ENCODE data around the gene OR51I2. TPM values are rescaled to one million over a fixed set of nuclear protein-coding genes. Genes with fewer than 3 reads are reported as not detected.

OR51I2 gene
- total RNA-seq, 2 experiments from 2014 or later = not detected

Other genes with a start within 250 kb of the OR51I2 start
- not detected in 2 replicates for gene OR51V1, start 248.6 kb upstream of the OR51I2 start, total RNA-seq (2014; rRNA removed; shearing (Covaris generic))
- not detected in 2 replicates for gene OR51V1, start 248.6 kb upstream of the OR51I2 start, total RNA-seq (2022)
- not detected in 2 replicates for gene HBB, start 222.3 kb upstream of the OR51I2 start, total RNA-seq (2014; rRNA removed; shearing (Covaris generic))
- gene HBB, start 222.3 kb upstream of the OR51I2 start, total RNA-seq (2022) = not detected in 2 replicates
- not detected in 2 replicates for gene HBD, start 214.8 kb upstream of the OR51I2 start, total RNA-seq (2014; rRNA removed; shearing (Covaris generic))
- not detected in 2 replicates for gene HBD, start 214.8 kb upstream of the OR51I2 start, total RNA-seq (2022)
- not detected in 2 replicates for gene HBG1, start 199.5 kb upstream of the OR51I2 start, total RNA-seq (2014; rRNA removed; shearing (Covaris generic))
- not detected in 2 replicates for gene HBG1, start 199.5 kb upstream of the OR51I2 start, total RNA-seq (2022)
- not detected in 2 replicates for gene HBG2, start 194.5 kb upstream of the OR51I2 start, total RNA-seq (2014; rRNA removed; shearing (Covaris generic))
- not detected in 2 replicates for gene HBG2, start 194.5 kb upstream of the OR51I2 start, total RNA-seq (2022)
- gene HBE1, start 179.4 kb upstream of the OR51I2 start, total RNA-seq (2014; rRNA removed; shearing (Covaris generic)) = not detected in 2 replicates
- not detected in 2 replicates for gene HBE1, start 179.4 kb upstream of the OR51I2 start, total RNA-seq (2022)
- gene OR51B4, start 147.4 kb upstream of the OR51I2 start, total RNA-seq (2014; rRNA removed; shearing (Covaris generic)) = not detected in 2 replicates
- not detected in 2 replicates for gene OR51B4, start 147.4 kb upstream of the OR51I2 start, total RNA-seq (2022)
- gene OR51B2, start 125.0 kb upstream of the OR51I2 start, total RNA-seq (2014; rRNA removed; shearing (Covaris generic)) = not detected in 2 replicates
- gene OR51B2, start 125.0 kb upstream of the OR51I2 start, total RNA-seq (2022) = not detected in 2 replicates
- 0.16 TPM in 1 of 2 replicates, not detected in the other for gene OR51B5, start 105.8 kb upstream of the OR51I2 start, total RNA-seq (2014; rRNA removed; shearing (Covaris generic))
- not detected in 2 replicates for gene OR51B5, start 105.8 kb upstream of the OR51I2 start, total RNA-seq (2022)
- gene OR51B6, start 97.8 kb upstream of the OR51I2 start, total RNA-seq (2014; rRNA removed; shearing (Covaris generic)) = not detected in 2 replicates
- gene OR51B6, start 97.8 kb upstream of the OR51I2 start, total RNA-seq (2022) = not detected in 2 replicates
- not detected in 2 replicates for gene OR51M1, start 65.5 kb upstream of the OR51I2 start, total RNA-seq (2014; rRNA removed; shearing (Covaris generic))
- gene OR51M1, start 65.5 kb upstream of the OR51I2 start, total RNA-seq (2022) = not detected in 2 replicates
- not detected in 2 replicates for gene OR51Q1, start 27.2 kb upstream of the OR51I2 start, total RNA-seq (2014; rRNA removed; shearing (Covaris generic))
- gene OR51Q1, start 27.2 kb upstream of the OR51I2 start, total RNA-seq (2022) = not detected in 2 replicates
- gene OR51I1, start 7.8 kb upstream of the OR51I2 start, total RNA-seq (2014; rRNA removed; shearing (Covaris generic)) = not detected in 2 replicates
- gene OR51I1, start 7.8 kb upstream of the OR51I2 start, total RNA-seq (2022) = not detected in 2 replicates
- gene OR52D1, start 39.4 kb downstream of the OR51I2 start, total RNA-seq (2014; rRNA removed; shearing (Covaris generic)) = not detected in 2 replicates
- gene OR52D1, start 39.4 kb downstream of the OR51I2 start, total RNA-seq (2022) = not detected in 2 replicates
- not detected in 2 replicates for gene UBQLN3, start 60.6 kb downstream of the OR51I2 start, total RNA-seq (2014; rRNA removed; shearing (Covaris generic))
- gene UBQLN3, start 60.6 kb downstream of the OR51I2 start, total RNA-seq (2022) = not detected in 2 replicates
- 0.05 TPM in 1 of 2 replicates, not detected in the other for gene UBQLNL, start 67.4 kb downstream of the OR51I2 start, total RNA-seq (2014; rRNA removed; shearing (Covaris generic))
- gene UBQLNL, start 67.4 kb downstream of the OR51I2 start, total RNA-seq (2022) = 0.13 and 0.15 TPM in 2 replicates
- 0.60 TPM in 1 of 2 replicates, not detected in the other for gene OR52H1, start 99.2 kb downstream of the OR51I2 start, total RNA-seq (2014; rRNA removed; shearing (Covaris generic))
- not detected in 2 replicates for gene OR52H1, start 99.2 kb downstream of the OR51I2 start, total RNA-seq (2022)
- gene OR52B6, start 131.6 kb downstream of the OR51I2 start, total RNA-seq (2014; rRNA removed; shearing (Covaris generic)) = not detected in 2 replicates
- gene OR52B6, start 131.6 kb downstream of the OR51I2 start, total RNA-seq (2022) = not detected in 2 replicates
- not detected in 2 replicates for gene TRIM6, start 147.3 kb downstream of the OR51I2 start, total RNA-seq (2014; rRNA removed; shearing (Covaris generic))
- gene TRIM6, start 147.3 kb downstream of the OR51I2 start, total RNA-seq (2022) = not detected in 2 replicates
- gene TRIM34, start 175.7 kb downstream of the OR51I2 start, total RNA-seq (2014; rRNA removed; shearing (Covaris generic)) = 8.4 and 12.0 TPM in 2 replicates
- 12.4 and 13.1 TPM in 2 replicates for gene TRIM34, start 175.7 kb downstream of the OR51I2 start, total RNA-seq (2022)
- 16.6 and 19.6 TPM in 2 replicates for gene TRIM5, start 235.8 kb downstream of the OR51I2 start, total RNA-seq (2014; rRNA removed; shearing (Covaris generic))
- 22.5 and 25.5 TPM in 2 replicates for gene TRIM5, start 235.8 kb downstream of the OR51I2 start, total RNA-seq (2022)
- gene TRIM22, start 240.5 kb downstream of the OR51I2 start, total RNA-seq (2014; rRNA removed; shearing (Covaris generic)) = 28.5 and 42.7 TPM in 2 replicates
- gene TRIM22, start 240.5 kb downstream of the OR51I2 start, total RNA-seq (2022) = 41.6 and 49.7 TPM in 2 replicates